KMS-11 (cell line): ENCODE results near the gene UTP4.

ENCODE experiments used
- H2AFZ ChIP-seq: fragments of 200-600 bp; sonication (generic); 2 replicates; pipeline ENCODE4 v1.6.1; 2016; ENCODE audit warnings: antibody characterized with exemption, mixed run types, low read depth
- H3K27ac ChIP-seq: fragments of 200-600 bp; sonication (generic); 2 replicates; pipeline ENCODE4 v1.6.1; 2016; ENCODE audit warnings: mild to moderate bottlenecking, mixed run types
- H3K27me3 ChIP-seq: fragments of 200-600 bp; sonication (generic); 2 replicates; pipeline ENCODE4 v1.6.1; 2017; ENCODE audit warnings: mild to moderate bottlenecking, low read depth, mixed run types, moderate library complexity; ENCODE audit not compliant: insufficient read depth
- H3K36me3 ChIP-seq: fragments of 200-600 bp; sonication (generic); 2 replicates; pipeline ENCODE4 v1.6.1; 2017; ENCODE audit warnings: mild to moderate bottlenecking, mixed run types; ENCODE audit not compliant: insufficient read depth
- H3K4me1 ChIP-seq: fragments of 200-600 bp; sonication (generic); 2 replicates; pipeline ENCODE4 v1.6.1; 2016; ENCODE audit warnings: mild to moderate bottlenecking, low read depth, mixed run types; ENCODE audit not compliant: poor library complexity, severe bottlenecking
- H3K4me2 ChIP-seq: fragments of 200-600 bp; sonication (generic); 2 replicates; pipeline ENCODE4 v1.7.0; 2016; ENCODE audit warnings: mild to moderate bottlenecking, mixed run types
- H3K4me3 ChIP-seq: fragments of 200-600 bp; sonication (generic); IDR thresholded peaks from 2 replicates; pipeline ENCODE4 v1.6.1; 2017; ENCODE audit warnings: low read depth, low read length, mixed read lengths; ENCODE audit not compliant: insufficient read depth
- H3K79me2 ChIP-seq: fragments of 200-600 bp; sonication (generic); 2 replicates; pipeline ENCODE4 v1.6.1; 2016; ENCODE audit warnings: low read depth, mixed run types; ENCODE audit not compliant: insufficient read depth
- H3K9ac ChIP-seq: fragments of 200-600 bp; sonication (generic); 2 replicates; pipeline ENCODE4 v1.6.1; 2016; ENCODE audit warnings: mild to moderate bottlenecking, mixed run types
- H4K20me1 ChIP-seq: fragments of 200-600 bp; sonication (generic); 2 replicates; pipeline ENCODE4 v1.6.1; 2016; ENCODE audit warnings: mild to moderate bottlenecking, mixed run types; ENCODE audit not compliant: insufficient read depth
- CTCF ChIP-seq: fragments of 200-600 bp; sonication (generic); conservative IDR thresholded peaks from 2 replicates; pipeline ENCODE4 v1.6.1; 2017; ENCODE audit warnings: low read depth, mild to moderate bottlenecking, antibody characterized with exemption, low read length, moderate library complexity, mixed read lengths

Gene UTP4

DNA sequence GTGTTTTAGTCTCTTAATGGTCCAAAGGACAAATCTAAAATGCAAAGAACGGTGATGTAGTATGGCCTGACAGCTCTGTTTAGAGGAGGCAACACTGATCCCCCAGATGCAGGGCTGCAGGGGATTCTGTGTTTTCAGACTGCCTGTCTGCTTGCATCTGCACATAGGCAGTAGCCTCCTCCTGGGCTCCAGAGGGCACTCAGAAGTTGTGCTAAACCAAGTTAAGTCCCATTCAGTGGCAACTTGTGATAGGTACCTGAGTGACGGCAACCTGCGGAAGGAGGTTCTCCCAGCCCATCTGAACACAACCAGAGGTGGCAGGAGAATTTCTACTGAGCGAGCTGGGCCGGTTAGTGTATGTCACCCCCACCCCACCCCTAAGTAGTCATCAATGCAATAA is 17.1 kb upstream of the UTP4 start:
- no peaks in the 10 kb centered on the region for H3K79me2 ChIP-seq
- no peak overlapping the region for H3K4me2 ChIP-seq
- no peaks in the 10 kb centered on the region for H4K20me1 ChIP-seq
- no peaks in the 10 kb centered on the region for H3K27me3 ChIP-seq
- H3K9ac ChIP-seq, result no peak overlapping the region
- H3K4me1 ChIP-seq, result peaks cover 15% of the 10 kb centered on the region
- H2AFZ ChIP-seq, result no peak overlapping the region
- no peaks in the 10 kb centered on the region for H3K36me3 ChIP-seq
- H3K4me3 ChIP-seq, result no peak overlapping the region
- TF ChIP-seq CTCF, result no peak
- H3K27ac ChIP-seq, result no peak overlapping the region

DNA sequence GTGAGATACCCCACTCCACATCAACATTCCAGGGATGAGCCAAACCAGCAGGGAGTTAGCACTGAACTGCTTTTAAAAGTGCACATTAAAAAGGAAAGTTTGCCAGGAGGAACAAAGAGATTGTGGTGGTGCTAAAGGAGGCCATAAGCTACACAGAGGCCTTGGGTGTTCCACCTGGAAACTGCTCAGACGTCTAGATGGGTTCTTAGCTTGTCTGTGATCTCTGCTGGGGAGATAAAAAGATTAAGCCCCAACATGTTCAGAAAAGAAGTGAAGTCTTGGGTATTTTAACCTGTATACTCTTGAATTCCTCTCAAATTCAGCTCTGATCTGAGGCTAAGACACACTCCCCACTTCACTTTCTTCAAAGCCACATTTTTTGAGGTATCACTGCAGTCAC is 16.6 kb upstream of the UTP4 start:
- Histone ChIP-seq H2AFZ (no peak overlapping the region), H3K79me2 (no peaks in the 10 kb centered on the region), H3K9ac (no peak overlapping the region), H3K27me3 (no peaks in the 10 kb centered on the region), H3K4me1 (peaks cover 15% of the 10 kb centered on the region), H3K27ac (no peak overlapping the region), H3K4me2 (no peak overlapping the region), H4K20me1 (no peaks in the 10 kb centered on the region), H3K4me3 (no peak overlapping the region), H3K36me3 (no peaks in the 10 kb centered on the region)
- no peak for TF ChIP-seq CTCF

- no peak overlapping the region for H3K4me2 ChIP-seq
- no peak overlapping the region for H3K9ac ChIP-seq
- no peak for TF ChIP-seq CTCF
- H3K36me3 ChIP-seq, result no peaks in the 10 kb centered on the region
- no peaks in the 10 kb centered on the region for H4K20me1 ChIP-seq
- H3K4me1 ChIP-seq, result peaks cover 13% of the 10 kb centered on the region
- no peak overlapping the region for H2AFZ ChIP-seq
- H3K79me2 ChIP-seq, result no peaks in the 10 kb centered on the region
- no peaks in the 10 kb centered on the region for H3K27me3 ChIP-seq
- H3K4me3 ChIP-seq, result no peak overlapping the region
- H3K27ac ChIP-seq, result no peak overlapping the region
These were observed 16.1 kb upstream of the UTP4 start for GRCh38 chr16:69116256-69116875.

GRCh38 chr16:69116906-69117305 is 15.5 kb upstream of the UTP4 start:
- H3K9ac ChIP-seq, result no peak overlapping the region
- no peaks in the 10 kb centered on the region for H3K27me3 ChIP-seq
- H4K20me1 ChIP-seq, result no peaks in the 10 kb centered on the region
- no peaks in the 10 kb centered on the region for H3K79me2 ChIP-seq
- H3K4me2 ChIP-seq, result no peak overlapping the region
- peaks cover 8% of the 10 kb centered on the region for H3K4me1 ChIP-seq
- no peak for TF ChIP-seq CTCF
- H2AFZ ChIP-seq, result no peak overlapping the region
- no peak overlapping the region for H3K27ac ChIP-seq
- no peak overlapping the region for H3K4me3 ChIP-seq
- H3K36me3 ChIP-seq, result no peaks in the 10 kb centered on the region
